ENCODE measurements around the gene PEX6. TPM values are rescaled to one million over a fixed set of nuclear protein-coding genes. Genes with fewer than 3 reads are reported as not detected.

The PEX6 gene
- total and polyA plus RNA-seq, 2 of the 13 experiments (the other 11 are each of a cell fraction or from before 2014, with no cell fraction given) = 5.1 to 6.7 TPM

DNA sequence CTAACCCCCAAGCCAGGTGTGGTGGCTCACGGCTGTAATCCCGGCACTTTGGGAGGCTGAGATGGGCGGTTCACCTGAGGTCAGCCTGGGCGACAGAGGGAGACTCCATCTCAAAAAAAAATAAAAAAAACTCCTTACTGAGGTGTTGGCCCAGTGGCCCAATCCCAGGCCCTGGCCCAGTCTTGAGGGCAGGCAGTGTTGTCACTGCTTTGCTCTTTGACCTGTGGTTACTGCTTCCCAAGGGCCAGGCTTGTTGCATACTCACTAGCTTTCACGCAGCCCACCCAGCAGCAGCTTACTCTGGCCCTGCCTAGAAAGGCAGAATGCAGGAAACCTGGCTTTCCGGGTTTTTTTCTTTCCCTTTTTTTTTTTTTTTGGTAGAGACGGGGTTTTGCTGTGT, 36.5 kb downstream of the PEX6 start (continued):
- TF ChIP-seq HOXD1 (CRISPR knock-in tag; IDR thresholded peaks at IDR 0.05) (no peak), ZNF20 (CRISPR knock-in tag; IDR thresholded peaks at IDR 0.05) (no peak), NR2C2 (CRISPR knock-in tag; IDR thresholded peaks at IDR 0.05; ENCODE audit: borderline replicate concordance) (peak; percentile 55; the same call in 1 of the 2 replicates), ZKSCAN1 (IDR thresholded peaks at IDR 0.05; ENCODE audit: low read length) (no peak), SNAPC4 (CRISPR knock-in tag; IDR thresholded peaks at IDR 0.05) (no peak), TBX2 (CRISPR knock-in tag; IDR thresholded peaks at IDR 0.05; ENCODE audit: borderline replicate concordance) (0 out of 2 replicates have a peak, but pooled peaks have one; percentile 46), ZNF782 (CRISPR knock-in tag; IDR thresholded peaks at IDR 0.05; ENCODE audit: borderline replicate concordance) (no peak), PHF21A (CRISPR knock-in tag; IDR thresholded peaks at IDR 0.05) (peak; percentile 16; the same call in 1 of the 2 replicates), MBD4 (IDR thresholded peaks at IDR 0.05; ENCODE audit: borderline replicate concordance, low read length) (no peak), SAFB2 (CRISPR knock-in tag; IDR thresholded peaks at IDR 0.05; ENCODE audit: borderline replicate concordance, low read depth) (no peak), TOE1 (CRISPR knock-in tag; IDR thresholded peaks at IDR 0.05) (no peak), ZNF468 (CRISPR knock-in tag; IDR thresholded peaks at IDR 0.05) (no peak), ZSCAN25 (CRISPR knock-in tag; IDR thresholded peaks at IDR 0.05) (no peak), LCORL (IDR thresholded peaks at IDR 0.05) (no peak), LCORL (CRISPR knock-in tag; IDR thresholded peaks at IDR 0.05) (peak; percentile 19; the same call in 1 of the 2 replicates), CERS6 (CRISPR knock-in tag; IDR thresholded peaks at IDR 0.05) (no peak), ZNF34 (CRISPR knock-in tag; IDR thresholded peaks at IDR 0.05; ENCODE audit: borderline replicate concordance) (no peak)
- TF ChIP-seq, protein P1, sequence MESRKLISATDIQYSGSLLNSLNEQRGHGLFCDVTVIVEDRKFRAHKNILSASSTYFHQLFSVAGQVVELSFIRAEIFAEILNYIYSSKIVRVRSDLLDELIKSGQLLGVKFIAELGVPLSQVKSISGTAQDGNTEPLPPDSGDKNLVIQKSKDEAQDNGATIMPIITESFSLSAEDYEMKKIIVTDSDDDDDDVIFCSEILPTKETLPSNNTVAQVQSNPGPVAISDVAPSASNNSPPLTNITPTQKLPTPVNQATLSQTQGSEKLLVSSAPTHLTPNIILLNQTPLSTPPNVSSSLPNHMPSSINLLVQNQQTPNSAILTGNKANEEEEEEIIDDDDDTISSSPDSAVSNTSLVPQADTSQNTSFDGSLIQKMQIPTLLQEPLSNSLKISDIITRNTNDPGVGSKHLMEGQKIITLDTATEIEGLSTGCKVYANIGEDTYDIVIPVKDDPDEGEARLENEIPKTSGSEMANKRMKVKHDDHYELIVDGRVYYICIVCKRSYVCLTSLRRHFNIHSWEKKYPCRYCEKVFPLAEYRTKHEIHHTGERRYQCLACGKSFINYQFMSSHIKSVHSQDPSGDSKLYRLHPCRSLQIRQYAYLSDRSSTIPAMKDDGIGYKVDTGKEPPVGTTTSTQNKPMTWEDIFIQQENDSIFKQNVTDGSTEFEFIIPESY (CRISPR knock-in tag; IDR thresholded peaks at IDR 0.05) = no peak
- TF ChIP-seq, protein P2, sequence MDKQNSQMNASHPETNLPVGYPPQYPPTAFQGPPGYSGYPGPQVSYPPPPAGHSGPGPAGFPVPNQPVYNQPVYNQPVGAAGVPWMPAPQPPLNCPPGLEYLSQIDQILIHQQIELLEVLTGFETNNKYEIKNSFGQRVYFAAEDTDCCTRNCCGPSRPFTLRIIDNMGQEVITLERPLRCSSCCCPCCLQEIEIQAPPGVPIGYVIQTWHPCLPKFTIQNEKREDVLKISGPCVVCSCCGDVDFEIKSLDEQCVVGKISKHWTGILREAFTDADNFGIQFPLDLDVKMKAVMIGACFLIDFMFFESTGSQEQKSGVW (CRISPR knock-in tag; IDR thresholded peaks at IDR 0.05; ENCODE audit: borderline replicate concordance) = no peak
- TF ChIP-seq, protein P3, sequence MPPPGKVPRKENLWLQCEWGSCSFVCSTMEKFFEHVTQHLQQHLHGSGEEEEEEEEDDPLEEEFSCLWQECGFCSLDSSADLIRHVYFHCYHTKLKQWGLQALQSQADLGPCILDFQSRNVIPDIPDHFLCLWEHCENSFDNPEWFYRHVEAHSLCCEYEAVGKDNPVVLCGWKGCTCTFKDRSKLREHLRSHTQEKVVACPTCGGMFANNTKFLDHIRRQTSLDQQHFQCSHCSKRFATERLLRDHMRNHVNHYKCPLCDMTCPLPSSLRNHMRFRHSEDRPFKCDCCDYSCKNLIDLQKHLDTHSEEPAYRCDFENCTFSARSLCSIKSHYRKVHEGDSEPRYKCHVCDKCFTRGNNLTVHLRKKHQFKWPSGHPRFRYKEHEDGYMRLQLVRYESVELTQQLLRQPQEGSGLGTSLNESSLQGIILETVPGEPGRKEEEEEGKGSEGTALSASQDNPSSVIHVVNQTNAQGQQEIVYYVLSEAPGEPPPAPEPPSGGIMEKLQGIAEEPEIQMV (CRISPR knock-in tag; IDR thresholded peaks at IDR 0.05; ENCODE audit: low read depth) = no peak

All from HepG2 (cell line).